WTC11 (cell line): ENCODE measurements around the gene ZNF335. TPM values are rescaled to one million over a fixed set of nuclear protein-coding genes. Genes with fewer than 3 reads are reported as not detected.

ENCODE experiments used
- ATAC-seq: fragments of 200-7000 bp; cut with Tn5 transposase; 2 replicates; pipeline ENCODE4 v1.10.0; 2021; ENCODE audit warnings: mild to moderate bottlenecking, moderate library complexity
- CTCF ChIA-PET: fragments of 300-600 bp; sonication (Branson Sonifier 250); formaldehyde crosslinking; loops from one replicate; lab custom pipeline; 2021; ENCODE audit warnings: antibody characterized with exemption; lab: Charles Lee
- POLR2A ChIA-PET: fragments of 350-600 bp; sonication (Branson Sonifier 250); formaldehyde crosslinking; loops from one replicate; lab custom pipeline; 2021; ENCODE audit warnings: antibody characterized with exemption; lab: Charles Lee
- DNase-seq: peaks from one replicate; pipeline ENCODE4 v3.0.0; 2021; ENCODE audit warnings: low spot score
- H3K27ac Mint-ChIP-seq: 2 replicates; pipeline ENCODE4 v1.8.0; 2021; ENCODE audit warnings: mixed read lengths
- H3K27me3 Mint-ChIP-seq: 2 replicates; pipeline ENCODE4 v1.8.0; 2021; ENCODE audit warnings: low read depth, mild to moderate bottlenecking, moderate library complexity, mixed read lengths
- H3K36me3 Mint-ChIP-seq: 2 replicates; pipeline ENCODE4 v1.8.0; 2021; ENCODE audit warnings: mixed read lengths
- H3K4me1 Mint-ChIP-seq: 2 replicates; pipeline ENCODE4 v1.8.0; 2022; ENCODE audit warnings: mixed read lengths
- H3K4me3 Mint-ChIP-seq: 2 replicates; pipeline ENCODE4 v1.8.0; 2021; ENCODE audit warnings: mild to moderate bottlenecking, moderate library complexity, mixed read lengths
- H3K9me3 Mint-ChIP-seq: 2 replicates; pipeline ENCODE4 v1.8.0; 2021; ENCODE audit warnings: mixed read lengths
- ATF1 ChIP-seq: sonication (generic); formaldehyde crosslinking; IDR thresholded peaks from 2 replicates; pipeline ENCODE4 v1.8.1; 2023; ENCODE audit warnings: mild to moderate bottlenecking, moderate library complexity, missing genetic modification reagents
- CBFB ChIP-seq: sonication (generic); formaldehyde crosslinking; IDR thresholded peaks from 2 replicates; pipeline ENCODE4 v1.8.1; 2022; ENCODE audit warnings: mild to moderate bottlenecking, low read depth, missing genetic modification reagents
- CREM ChIP-seq: sonication (generic); formaldehyde crosslinking; IDR thresholded peaks from 2 replicates; pipeline ENCODE4 v1.8.1; 2022; ENCODE audit warnings: mild to moderate bottlenecking, missing genetic modification reagents, moderate library complexity
- CTCF ChIP-seq: fragments of 200-600 bp; IDR thresholded peaks from 2 replicates; pipeline ENCODE4 v1.8.0; 2022; ENCODE audit warnings: antibody characterized with exemption
- E2F4 ChIP-seq: sonication (generic); formaldehyde crosslinking; IDR thresholded peaks from 2 replicates; pipeline ENCODE4 v1.8.1; 2022; ENCODE audit warnings: low read depth, mild to moderate bottlenecking, moderate library complexity, missing genetic modification reagents, borderline replicate concordance
- GRHL2 ChIP-seq: fragments of 250-450 bp; sonication (Bioruptor Pico); IDR thresholded peaks from 2 replicates; pipeline ENCODE4 v1.8.0; 2022; ENCODE audit warnings: mild to moderate bottlenecking, moderate library complexity; ENCODE audit not compliant: insufficient replicate concordance, severe bottlenecking
- HMGXB4 ChIP-seq: sonication (generic); formaldehyde crosslinking; IDR thresholded peaks from 2 replicates; pipeline ENCODE4 v1.8.1; 2023; ENCODE audit warnings: mild to moderate bottlenecking, moderate library complexity, missing genetic modification reagents
- MAX ChIP-seq: sonication (generic); formaldehyde crosslinking; IDR thresholded peaks from 2 replicates; pipeline ENCODE4 v1.8.0; 2022; ENCODE audit warnings: mild to moderate bottlenecking, missing genetic modification reagents
- OVOL2 ChIP-seq: fragments of 250-450 bp; sonication (Bioruptor Pico); IDR thresholded peaks from 2 replicates; pipeline ENCODE4 v1.9.0; 2021; ENCODE audit warnings: mild to moderate bottlenecking, borderline replicate concordance
- SMAD3 ChIP-seq: sonication (generic); formaldehyde crosslinking; IDR thresholded peaks from 2 replicates; pipeline ENCODE4 v1.8.0; 2022; ENCODE audit warnings: missing genetic modification reagents, mild to moderate bottlenecking, borderline replicate concordance
- SMAD4 ChIP-seq: sonication (generic); formaldehyde crosslinking; IDR thresholded peaks from 2 replicates; pipeline ENCODE4 v1.8.0; 2022; ENCODE audit warnings: mild to moderate bottlenecking, missing genetic modification reagents
- SOX15 ChIP-seq: fragments of 250-450 bp; sonication (Bioruptor Pico); IDR thresholded peaks from 2 replicates; pipeline ENCODE4 v1.9.0; 2021; ENCODE audit warnings: mild to moderate bottlenecking
- TCF7 ChIP-seq: sonication (generic); formaldehyde crosslinking; IDR thresholded peaks from 2 replicates; pipeline ENCODE4 v1.8.0; 2022; ENCODE audit warnings: mild to moderate bottlenecking, low read depth, missing genetic modification reagents, moderate library complexity
- TEAD4 ChIP-seq: sonication (generic); formaldehyde crosslinking; IDR thresholded peaks from 2 replicates; pipeline ENCODE4 v1.8.0; 2022; ENCODE audit warnings: mild to moderate bottlenecking, missing genetic modification reagents
- USF2 ChIP-seq: sonication (generic); formaldehyde crosslinking; IDR thresholded peaks from 2 replicates; pipeline ENCODE4 v1.8.1; 2023; ENCODE audit warnings: mild to moderate bottlenecking, missing genetic modification reagents, moderate library complexity
- ZBTB43 ChIP-seq: sonication (generic); formaldehyde crosslinking; IDR thresholded peaks from 2 replicates; pipeline ENCODE4 v1.8.1; 2023; ENCODE audit warnings: mild to moderate bottlenecking, missing genetic modification reagents
- ZNF416 ChIP-seq: fragments of 250-450 bp; sonication (Bioruptor Pico); IDR thresholded peaks from 2 replicates; pipeline ENCODE4 v1.9.0; 2021; ENCODE audit warnings: mild to moderate bottlenecking, inconsistent platforms
- ZNF671 ChIP-seq: fragments of 250-450 bp; sonication (Bioruptor Pico); IDR thresholded peaks from 2 replicates; pipeline ENCODE4 v1.8.0; 2021; ENCODE audit warnings: mild to moderate bottlenecking
- total RNA-seq: library from RNA; stranded (reverse); gene quantifications from 3 replicates; pipeline ENCODE4 v1.2.3, GENCODE V29; 2021
- TF ChIP-seq, protein P1 (sequence below): sonication (generic); formaldehyde crosslinking; IDR thresholded peaks from 2 replicates; pipeline ENCODE4 v1.8.0; 2022; ENCODE audit warnings: mild to moderate bottlenecking, missing genetic modification reagents

Gene ZNF335
- total RNA-seq, 1 experiment from 2014 or later = 20.0 TPM

- no peak overlapping the region for H3K27ac Mint-ChIP-seq
- CTCF ChIA-PET = interaction anchor here (1.3 to 5.7 kb wide), 3 partner anchors 11 to 41 kb away, joined by 7 to 42 read pairs (median 15); no protein-coding TSS in a partner anchor
- H3K4me1 Mint-ChIP-seq = peaks cover 14% of the 10 kb centered on the region
- DNase-seq = no peak
- POLR2A ChIA-PET = no interaction called here
- no peaks in the 10 kb centered on the region for H3K36me3 Mint-ChIP-seq
- no peak for ATAC-seq
- TF ChIP-seq TEAD4 (CRISPR knock-in tag) (no peak), CTCF (no peak), MAX (CRISPR knock-in tag) (no peak), SOX15 (CRISPR knock-in tag) (no peak), OVOL2 (CRISPR knock-in tag) (no peak), SMAD4 (CRISPR knock-in tag) (no peak), ATF1 (CRISPR knock-in tag) (no peak), GRHL2 (no peak), CREM (CRISPR knock-in tag) (no peak), HMGXB4 (CRISPR knock-in tag) (no peak)
- H3K4me3 Mint-ChIP-seq = no peak overlapping the region
- H3K9me3 Mint-ChIP-seq = no peaks in the 10 kb centered on the region
- no peaks in the 10 kb centered on the region; the same call in 1 of the 2 replicates for H3K27me3 Mint-ChIP-seq
Observed at GRCh38 chr20:45981261-45981660, 9.3 kb upstream of the ZNF335 start.

DNA sequence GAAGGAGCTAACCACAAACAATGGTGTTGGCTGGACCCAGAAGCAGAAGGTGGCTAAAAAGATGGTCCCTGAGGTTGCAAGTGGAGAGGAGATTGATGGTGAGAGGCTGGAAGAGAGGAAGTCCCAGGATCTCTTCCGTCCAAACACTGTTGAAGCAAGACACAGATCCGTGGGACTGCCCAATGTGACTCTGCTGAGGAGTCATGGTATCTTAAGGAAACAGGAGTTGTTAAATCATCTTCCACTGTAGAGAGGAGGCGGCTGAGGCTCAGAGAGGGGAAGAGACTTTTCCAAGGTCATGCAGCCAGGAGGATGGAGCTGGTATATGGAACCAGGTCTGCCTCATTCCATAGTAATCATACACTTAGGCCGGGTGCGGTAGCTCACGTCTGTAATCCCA lies 4.1 kb upstream of the ZNF335 start:
- no peaks in the 10 kb centered on the region for H3K36me3 Mint-ChIP-seq
- POLR2A ChIA-PET = no interaction called here
- ATAC-seq (no peak), DNase-seq (no peak)
- no peak overlapping the region for H3K27ac Mint-ChIP-seq
- H3K4me1 Mint-ChIP-seq = peaks cover 7% of the 10 kb centered on the region
- H3K4me3 Mint-ChIP-seq = no peak overlapping the region
- CTCF ChIA-PET = interaction anchor here (0.9 to 3.5 kb wide), 4 partner anchors 11 to 152 kb away, joined by 3 to 15 read pairs (median 4); no protein-coding TSS in a partner anchor
- TF ChIP-seq SMAD3 (CRISPR knock-in tag) = no peak
- TF ChIP-seq CBFB (CRISPR knock-in tag) = no peak
- no peak for TF ChIP-seq ZNF671 (CRISPR knock-in tag)
- no peak for TF ChIP-seq ZNF416 (CRISPR knock-in tag)
- TF ChIP-seq ZBTB43 (CRISPR knock-in tag) = no peak
- TF ChIP-seq USF2 (CRISPR knock-in tag) = no peak
- no peak for TF ChIP-seq E2F4 (CRISPR knock-in tag)
- TF ChIP-seq, protein P1, sequence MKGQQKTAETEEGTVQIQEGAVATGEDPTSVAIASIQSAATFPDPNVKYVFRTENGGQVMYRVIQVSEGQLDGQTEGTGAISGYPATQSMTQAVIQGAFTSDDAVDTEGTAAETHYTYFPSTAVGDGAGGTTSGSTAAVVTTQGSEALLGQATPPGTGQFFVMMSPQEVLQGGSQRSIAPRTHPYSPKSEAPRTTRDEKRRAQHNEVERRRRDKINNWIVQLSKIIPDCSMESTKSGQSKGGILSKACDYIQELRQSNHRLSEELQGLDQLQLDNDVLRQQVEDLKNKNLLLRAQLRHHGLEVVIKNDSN (CRISPR knock-in tag) = no peak
- no peak for TF ChIP-seq TCF7 (CRISPR knock-in tag)
- H3K27me3 Mint-ChIP-seq = no peaks in the 10 kb centered on the region; the same call in 1 of the 2 replicates
- no peaks in the 10 kb centered on the region for H3K9me3 Mint-ChIP-seq
